HUES6 (cell line): ENCODE results near the gene ZNF280B.

Experiments used
- H3K27ac ChIP-seq: 2 replicates; pipeline ENCODE4 v1.7.0; 2013; ENCODE audit warnings: low read depth, mild to moderate bottlenecking, low read length, inconsistent platforms
- H3K27me3 ChIP-seq: 2 replicates; pipeline ENCODE4 v1.6.1; 2013; ENCODE audit warnings: low read length; ENCODE audit not compliant: control insufficient read depth, insufficient read depth
- H3K36me3 ChIP-seq: 2 replicates; pipeline ENCODE4 v1.6.1; 2013; ENCODE audit warnings: low read length; ENCODE audit not compliant: control insufficient read depth, insufficient read depth
- H3K4me1 ChIP-seq: 2 replicates; pipeline ENCODE4 v1.6.1; 2013; ENCODE audit warnings: low read length; ENCODE audit not compliant: control insufficient read depth, insufficient read depth
- H3K4me3 ChIP-seq: 2 replicates; pipeline ENCODE4 v1.5.1; 2013; ENCODE audit warnings: low read depth, low read length
- H3K9ac ChIP-seq: one replicate; pipeline ENCODE4 v1.6.1; 2013; ENCODE audit warnings: mild to moderate bottlenecking, low read length
- H3K9me3 ChIP-seq: 2 replicates; pipeline ENCODE4 v1.6.1; 2013; ENCODE audit warnings: low read depth, low read length; ENCODE audit not compliant: control insufficient read depth, insufficient read depth

ZNF280B gene

DNA sequence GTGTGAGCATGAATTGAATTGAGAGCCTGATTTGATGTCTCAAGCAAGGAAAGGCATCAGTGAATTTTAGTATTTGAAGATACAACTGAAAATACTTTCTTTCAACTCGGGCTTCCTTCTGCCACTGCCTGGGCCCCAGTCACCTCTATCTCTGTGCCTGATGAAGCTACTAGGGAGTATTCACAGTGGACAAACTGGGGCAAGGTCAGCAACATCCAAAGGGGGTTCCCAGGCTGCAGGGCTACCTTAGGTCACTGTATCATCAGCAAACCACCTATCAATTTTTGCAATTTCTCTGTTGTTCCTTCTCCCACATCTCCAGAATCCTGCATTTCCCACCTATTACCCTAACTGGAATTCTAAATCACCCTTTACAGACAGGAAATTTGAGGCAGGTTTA is 40.4 kb upstream of the ZNF280B start:
- H3K4me3 ChIP-seq: no peak overlapping the region
- H3K4me1 ChIP-seq: no peaks in the 10 kb centered on the region
- no peak overlapping the region for H3K9ac ChIP-seq
- H3K27me3 ChIP-seq: peaks cover 87% of the 10 kb centered on the region
- H3K27ac ChIP-seq: no peak overlapping the region
- no peaks in the 10 kb centered on the region for H3K9me3 ChIP-seq
- no peaks in the 10 kb centered on the region for H3K36me3 ChIP-seq

DNA sequence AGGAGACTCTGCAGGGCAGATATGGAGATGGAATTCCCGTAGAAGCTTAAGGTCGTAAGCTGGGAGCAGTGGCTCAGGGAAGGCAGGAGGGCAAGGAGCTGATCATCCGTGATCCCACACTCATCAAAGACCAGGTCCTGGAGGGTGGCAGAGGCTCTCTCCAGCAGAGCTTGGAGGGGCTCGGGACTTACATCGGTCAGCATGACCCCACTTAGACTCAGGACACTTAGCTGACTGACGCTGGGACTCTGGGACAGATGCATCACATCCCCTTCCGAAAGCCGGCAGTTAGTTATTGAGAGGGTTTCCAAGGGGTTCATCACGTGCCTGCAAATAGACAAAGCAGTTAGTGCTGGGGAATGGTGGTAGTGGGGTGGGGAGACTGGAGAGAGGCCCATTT is 39.8 kb upstream of the ZNF280B start:
- H3K9ac ChIP-seq: no peak overlapping the region
- no peaks in the 10 kb centered on the region for H3K9me3 ChIP-seq
- no peak overlapping the region for H3K4me3 ChIP-seq
- H3K4me1 ChIP-seq: no peaks in the 10 kb centered on the region
- H3K27me3 ChIP-seq: peaks cover 87% of the 10 kb centered on the region
- no peak overlapping the region for H3K27ac ChIP-seq
- no peaks in the 10 kb centered on the region for H3K36me3 ChIP-seq

DNA sequence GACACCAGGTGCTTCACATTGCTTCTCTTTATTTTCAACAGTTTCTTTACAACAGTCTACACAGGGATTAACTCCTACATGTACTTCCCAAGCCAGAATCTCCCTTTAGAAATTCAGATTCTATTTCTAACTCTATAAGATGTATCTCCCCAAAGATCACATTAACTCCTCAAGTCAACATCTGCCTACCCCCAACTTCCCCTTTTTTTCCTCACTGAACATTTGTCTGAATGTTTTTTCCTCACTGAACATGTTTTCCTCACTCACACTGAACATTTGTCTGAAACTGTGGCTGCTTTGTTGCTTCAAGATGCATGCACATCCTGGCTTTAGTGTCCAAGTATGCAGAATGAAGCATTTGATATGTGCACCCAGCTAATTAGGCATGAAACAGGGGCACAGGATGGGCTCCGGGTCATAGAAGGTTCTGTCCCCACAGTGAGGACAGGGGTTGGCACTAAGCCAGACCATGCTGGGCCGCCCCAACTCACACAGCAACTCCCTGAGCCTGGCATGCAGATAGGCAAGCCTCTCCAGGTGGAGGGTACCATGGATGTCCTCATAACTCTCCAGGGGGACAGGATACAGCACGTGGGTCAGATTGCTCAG is 39.3 kb upstream of the ZNF280B start:
- Histone ChIP-seq H3K4me3 (no peak overlapping the region), H3K4me1 (no peaks in the 10 kb centered on the region), H3K9me3 (no peaks in the 10 kb centered on the region), H3K27ac (no peak overlapping the region), H3K27me3 (peaks cover 86% of the 10 kb centered on the region), H3K36me3 (no peaks in the 10 kb centered on the region), H3K9ac (no peak overlapping the region)

DNA sequence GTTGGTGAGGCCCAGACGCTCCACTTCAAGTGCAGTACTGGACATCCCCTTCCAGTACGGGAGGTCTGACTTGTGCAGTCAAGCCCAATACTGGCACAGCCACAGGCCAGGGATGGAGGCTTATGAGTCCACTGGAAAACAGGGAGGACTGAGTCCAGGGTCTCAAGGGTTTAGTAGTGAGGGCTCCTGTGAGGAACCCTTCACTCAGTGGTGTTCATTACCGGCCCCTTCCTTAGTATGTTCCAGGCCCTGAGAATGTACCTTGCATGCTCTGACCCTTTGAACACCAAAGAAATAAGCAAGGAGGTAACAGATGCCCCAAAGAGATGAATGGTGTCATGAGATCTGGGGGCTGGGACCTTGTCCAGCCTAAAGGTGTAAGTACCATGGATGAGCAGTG is 38.7 kb upstream of the ZNF280B start:
- no peak overlapping the region for H3K27ac ChIP-seq
- peaks cover 88% of the 10 kb centered on the region for H3K27me3 ChIP-seq
- H3K4me1 ChIP-seq: no peaks in the 10 kb centered on the region
- no peaks in the 10 kb centered on the region for H3K9me3 ChIP-seq
- no peak overlapping the region for H3K4me3 ChIP-seq
- H3K36me3 ChIP-seq: no peaks in the 10 kb centered on the region
- no peak overlapping the region for H3K9ac ChIP-seq

DNA sequence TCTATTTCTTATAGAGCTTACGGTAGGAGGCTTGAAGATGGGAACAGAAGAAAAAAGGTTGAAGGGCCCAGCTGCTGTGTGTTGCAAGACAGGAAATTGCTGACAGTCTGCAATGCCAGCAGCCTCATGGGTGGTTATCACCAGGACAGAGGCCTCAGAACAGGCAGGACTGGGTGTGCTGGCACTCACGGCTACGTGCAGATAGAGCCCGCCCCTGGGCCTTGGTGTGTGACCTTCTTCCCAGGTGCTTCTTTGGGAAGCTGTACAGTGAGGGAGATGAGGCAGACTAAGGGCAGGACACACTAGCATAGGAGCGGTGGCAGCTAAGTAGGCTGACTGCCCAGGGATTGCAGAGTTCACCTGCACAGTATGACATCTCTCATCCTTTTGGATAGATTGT is 37.9 kb upstream of the ZNF280B start:
- H3K4me1 ChIP-seq: no peaks in the 10 kb centered on the region
- H3K9me3 ChIP-seq: no peaks in the 10 kb centered on the region
- no peak overlapping the region for H3K9ac ChIP-seq
- H3K36me3 ChIP-seq: no peaks in the 10 kb centered on the region
- peaks cover 90% of the 10 kb centered on the region for H3K27me3 ChIP-seq
- H3K27ac ChIP-seq: no peak overlapping the region
- H3K4me3 ChIP-seq: no peak overlapping the region

DNA sequence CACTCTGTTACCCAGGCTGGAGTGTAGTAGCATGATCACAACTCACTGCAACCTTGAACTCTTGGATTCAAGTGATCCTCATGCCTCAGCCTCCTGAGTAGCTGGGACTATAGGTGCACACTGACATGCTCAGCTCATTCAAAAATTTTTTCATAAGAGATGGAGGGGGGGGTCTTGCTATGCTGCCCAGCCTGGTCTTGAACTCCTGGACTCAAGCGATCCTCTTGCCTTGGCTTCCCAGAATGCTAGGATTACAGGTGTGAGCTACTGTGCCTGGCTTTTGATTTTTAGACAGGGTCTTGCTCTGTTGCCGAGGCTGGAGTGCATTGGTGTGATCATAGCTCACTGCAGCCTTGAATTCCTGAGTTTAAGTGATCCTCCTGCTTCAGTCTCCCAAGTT is 36.5 kb upstream of the ZNF280B start:
- Histone ChIP-seq H3K9me3 (no peaks in the 10 kb centered on the region), H3K4me3 (no peak overlapping the region), H3K27me3 (peaks cover 85% of the 10 kb centered on the region), H3K27ac (no peak overlapping the region), H3K9ac (no peak overlapping the region), H3K4me1 (no peaks in the 10 kb centered on the region), H3K36me3 (no peaks in the 10 kb centered on the region)

DNA sequence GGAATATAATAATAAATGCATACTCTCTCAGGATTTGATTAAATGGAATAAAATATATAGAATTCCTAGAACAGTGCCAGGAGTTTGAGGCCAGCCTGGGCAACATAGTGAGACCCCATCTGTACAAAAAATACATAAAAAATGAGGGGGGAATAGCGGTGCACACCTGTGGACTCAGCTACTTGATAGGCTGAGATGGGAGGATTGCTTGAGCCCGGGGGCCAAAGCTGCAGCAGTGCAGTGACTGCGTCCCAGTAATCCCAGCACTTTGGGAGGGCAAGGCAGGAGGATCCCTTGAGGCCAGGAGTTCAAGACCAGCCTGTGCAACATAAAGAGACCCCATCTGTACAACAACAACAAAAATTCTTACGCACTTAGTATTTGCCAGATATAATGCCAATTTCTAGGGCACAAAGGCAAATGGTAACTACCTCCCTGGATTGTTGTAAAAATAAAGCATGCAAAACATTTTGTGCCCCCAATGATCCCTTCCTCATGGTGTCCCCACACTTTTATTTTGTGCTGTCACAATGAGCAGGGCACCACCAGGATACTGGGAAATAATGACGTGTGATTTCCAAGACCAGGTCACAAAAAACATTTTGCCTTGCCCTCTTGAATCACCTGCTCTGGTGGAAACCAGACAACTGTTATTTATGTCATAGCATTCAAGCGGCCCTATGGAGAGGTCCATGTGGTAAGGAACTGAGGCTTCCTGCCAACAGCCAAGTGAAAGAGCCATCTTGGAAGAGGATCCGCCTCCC is 29.9 kb upstream of the ZNF280B start:
- Histone ChIP-seq H3K27ac (no peak overlapping the region), H3K9ac (no peak overlapping the region), H3K4me3 (no peak overlapping the region), H3K36me3 (no peaks in the 10 kb centered on the region), H3K4me1 (no peaks in the 10 kb centered on the region), H3K9me3 (no peaks in the 10 kb centered on the region), H3K27me3 (peaks cover 82% of the 10 kb centered on the region)

DNA sequence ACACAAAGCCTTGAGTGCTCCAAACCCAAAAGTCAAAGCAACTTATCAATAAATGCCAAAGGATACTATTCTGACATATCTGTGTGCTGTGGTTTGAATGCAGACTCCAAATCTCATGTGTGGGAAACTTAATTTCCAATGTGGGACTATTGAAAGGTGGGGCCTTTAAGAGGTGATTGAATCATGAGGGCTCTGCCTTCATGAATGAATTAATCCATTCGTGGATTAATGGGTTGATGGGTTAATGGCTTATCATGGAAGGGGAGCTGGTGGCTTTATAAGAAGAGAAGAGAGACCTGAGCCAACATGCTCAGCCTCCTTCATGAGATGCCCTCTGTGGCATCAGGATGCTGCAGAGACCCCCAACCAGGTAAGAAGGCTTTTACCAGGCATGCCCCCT is 28.4 kb upstream of the ZNF280B start:
- H3K27ac ChIP-seq: no peak overlapping the region
- H3K27me3 ChIP-seq: peaks cover 79% of the 10 kb centered on the region
- H3K9me3 ChIP-seq: no peaks in the 10 kb centered on the region
- no peaks in the 10 kb centered on the region for H3K36me3 ChIP-seq
- H3K4me1 ChIP-seq: no peaks in the 10 kb centered on the region
- no peak overlapping the region for H3K9ac ChIP-seq
- H3K4me3 ChIP-seq: no peak overlapping the region

DNA sequence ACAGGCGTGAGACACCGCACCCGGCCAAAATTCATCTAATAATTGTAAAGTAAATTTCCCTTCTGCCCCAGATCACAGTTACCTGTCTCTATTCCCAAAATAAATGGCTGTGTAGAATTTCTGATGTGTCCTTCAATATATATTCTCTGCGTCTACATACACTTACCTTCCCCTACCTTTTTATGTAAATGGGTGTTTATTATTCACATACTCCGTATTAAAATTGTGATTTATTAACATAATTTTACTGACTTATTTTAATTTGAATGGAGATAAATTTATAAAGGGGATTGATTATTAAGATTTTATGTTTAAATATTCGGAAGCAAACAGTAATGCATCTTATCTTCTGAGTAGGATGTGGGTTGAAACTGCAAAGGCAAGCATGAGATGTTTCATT is 28.0 kb upstream of the ZNF280B start:
- Histone ChIP-seq H3K27me3 (peaks cover 79% of the 10 kb centered on the region), H3K9ac (no peak overlapping the region), H3K9me3 (no peaks in the 10 kb centered on the region), H3K4me3 (no peak overlapping the region), H3K36me3 (no peaks in the 10 kb centered on the region), H3K27ac (no peak overlapping the region), H3K4me1 (no peaks in the 10 kb centered on the region)

DNA sequence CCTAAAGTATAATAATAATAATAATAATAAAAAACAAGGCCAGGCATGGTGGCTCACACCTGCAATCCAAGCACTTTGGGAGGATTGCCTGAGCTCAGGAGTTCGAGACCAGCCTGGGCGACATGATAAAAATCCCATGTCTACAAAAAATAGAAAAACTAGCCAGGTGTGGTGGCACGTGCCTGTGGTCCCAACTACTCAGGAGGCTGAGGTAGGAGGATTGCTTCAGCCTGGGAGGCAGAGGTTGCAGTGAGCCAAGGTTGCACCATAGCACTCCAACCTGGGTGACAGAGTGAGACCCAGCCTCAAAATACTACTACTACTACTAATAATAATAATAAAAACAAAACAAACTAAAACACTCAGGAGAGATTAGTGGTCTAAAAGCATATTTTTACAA is 27.1 kb upstream of the ZNF280B start:
- no peak overlapping the region for H3K9ac ChIP-seq
- H3K9me3 ChIP-seq: no peaks in the 10 kb centered on the region
- no peaks in the 10 kb centered on the region for H3K4me1 ChIP-seq
- H3K4me3 ChIP-seq: no peak overlapping the region
- H3K36me3 ChIP-seq: no peaks in the 10 kb centered on the region
- no peak overlapping the region for H3K27ac ChIP-seq
- H3K27me3 ChIP-seq: peaks cover 79% of the 10 kb centered on the region

DNA sequence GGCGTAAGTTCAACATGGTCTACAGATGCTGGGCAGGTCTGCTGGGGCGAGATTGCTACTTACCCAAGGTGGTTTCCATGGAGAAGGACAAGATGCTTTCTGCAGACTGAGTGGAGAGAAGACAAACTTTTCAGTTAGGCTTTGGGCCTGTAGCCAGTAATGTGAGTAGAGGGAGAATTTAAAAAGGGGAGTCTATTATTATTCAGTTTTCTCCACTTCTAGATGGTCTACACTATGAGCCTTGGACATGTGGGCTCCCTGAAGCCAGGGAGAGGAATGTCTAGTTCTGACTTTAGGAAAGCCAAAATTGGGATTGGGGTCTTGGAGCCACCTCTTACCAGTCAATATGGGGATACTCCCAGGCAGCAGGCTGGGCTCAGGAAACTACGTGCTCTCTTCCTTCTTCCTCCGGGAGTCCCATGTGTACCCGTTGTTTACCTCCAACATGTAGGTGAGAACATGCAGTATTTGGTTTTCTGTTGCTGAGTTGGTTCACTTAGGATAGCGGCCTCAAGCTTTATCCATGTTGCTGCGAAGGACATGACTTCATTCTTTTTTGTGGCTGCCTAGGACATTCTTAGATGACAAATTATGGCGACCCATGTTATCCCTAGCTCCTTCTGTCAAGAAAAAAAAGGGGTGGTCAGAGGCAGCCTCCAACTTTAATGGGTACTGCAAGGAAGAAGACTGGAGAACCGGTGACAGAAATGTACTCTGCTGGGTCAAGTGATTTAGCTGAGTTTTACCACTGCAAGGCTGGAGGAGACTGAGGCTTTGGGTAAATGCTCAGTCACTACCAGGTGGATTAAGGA is 26.3 kb upstream of the ZNF280B start:
- peaks cover 73% of the 10 kb centered on the region for H3K27me3 ChIP-seq
- no peaks in the 10 kb centered on the region for H3K36me3 ChIP-seq
- H3K4me1 ChIP-seq: no peaks in the 10 kb centered on the region
- H3K4me3 ChIP-seq: no peak overlapping the region
- no peak overlapping the region for H3K9ac ChIP-seq
- no peaks in the 10 kb centered on the region for H3K9me3 ChIP-seq
- no peak overlapping the region for H3K27ac ChIP-seq
